GM18511 (cell line): ENCODE measurements around the gene USP10.

Source experiments
- ATAC-seq: cut with Tn5 transposase; IDR thresholded peaks from one replicate; pipeline ENCODE4 v1.9.1; 2021; ENCODE audit warnings: mild to moderate bottlenecking, moderate library complexity; ENCODE audit not compliant: unreplicated experiment

The USP10 gene

DNA sequence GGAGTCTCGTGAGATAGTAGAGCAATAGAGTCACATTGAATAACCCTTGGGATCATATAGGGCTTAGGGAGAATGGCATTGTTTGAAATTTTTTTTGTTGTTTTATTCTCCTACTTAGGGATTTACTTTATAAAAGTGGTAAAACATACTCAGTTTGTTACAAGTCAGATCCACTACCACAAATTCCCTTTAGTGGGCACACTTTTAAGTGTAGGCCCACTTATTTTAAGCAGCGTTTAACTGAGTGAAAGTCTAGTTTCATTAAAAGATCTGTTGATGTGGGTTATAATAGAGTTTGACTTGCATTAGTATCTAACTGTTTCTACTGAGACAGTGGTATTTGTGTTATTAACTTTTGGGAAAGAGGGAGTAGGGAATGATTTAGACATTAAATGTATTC is 49.3 kb downstream of the USP10 start:
- ATAC-seq, result no peak

DNA sequence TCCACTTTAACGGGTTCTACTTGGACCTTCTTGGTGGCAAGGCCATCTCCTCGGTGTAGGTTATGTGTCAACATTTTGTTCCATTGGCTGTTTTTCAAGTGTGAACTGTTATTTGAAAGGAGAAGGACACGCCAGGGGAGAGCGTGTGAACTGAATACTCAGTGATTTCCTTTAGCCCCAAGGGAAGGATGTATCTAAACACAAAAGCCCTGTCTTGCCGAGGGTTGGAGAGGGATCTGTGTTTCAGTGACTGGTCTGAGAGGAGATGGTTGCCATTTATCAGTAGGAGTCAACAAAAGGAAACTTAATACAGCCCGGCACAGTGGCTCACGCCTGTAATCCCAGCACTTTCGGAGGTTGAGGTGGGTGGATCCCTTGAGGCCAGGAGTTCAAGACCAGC is 50.0 kb downstream of the USP10 start:
- ATAC-seq, result no peak

DNA sequence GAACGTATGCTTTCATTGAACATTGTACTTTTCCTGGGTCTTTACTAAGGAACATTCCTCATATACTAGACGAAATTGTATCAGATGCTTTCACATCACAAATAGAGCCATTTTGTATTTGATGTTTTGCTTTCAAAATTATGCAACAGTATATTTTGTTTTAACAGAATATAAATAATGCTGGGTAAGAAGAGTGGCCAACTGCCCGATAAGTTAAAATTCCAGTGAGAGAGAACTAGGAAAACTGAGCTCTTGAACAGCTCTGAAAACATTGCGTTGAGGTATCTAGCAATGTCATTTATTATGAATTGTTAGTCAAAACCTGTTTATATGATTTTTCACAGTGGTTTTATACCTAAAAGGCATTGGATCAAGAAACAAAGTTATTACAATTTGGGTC is 50.8 kb downstream of the USP10 start:
- no peak for ATAC-seq

DNA sequence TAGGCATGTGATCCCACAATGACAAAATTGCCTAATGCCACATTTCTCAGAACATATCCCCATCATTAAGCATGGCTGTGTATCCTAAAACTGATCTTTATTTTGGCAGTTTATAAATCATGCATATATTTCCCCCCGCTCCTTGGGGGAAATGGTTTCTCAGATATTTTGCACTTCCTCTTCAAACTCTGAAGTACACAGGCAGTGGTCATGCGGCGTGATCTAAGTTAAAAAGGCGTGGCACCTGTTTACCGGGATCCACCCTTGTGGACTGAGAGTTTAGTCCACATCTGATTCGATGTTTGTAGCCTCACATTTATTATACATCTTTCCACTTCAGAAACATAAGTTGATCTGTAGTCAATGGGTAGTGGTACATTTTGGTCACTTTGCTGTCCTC is 51.4 kb downstream of the USP10 start:
- no peak for ATAC-seq

DNA sequence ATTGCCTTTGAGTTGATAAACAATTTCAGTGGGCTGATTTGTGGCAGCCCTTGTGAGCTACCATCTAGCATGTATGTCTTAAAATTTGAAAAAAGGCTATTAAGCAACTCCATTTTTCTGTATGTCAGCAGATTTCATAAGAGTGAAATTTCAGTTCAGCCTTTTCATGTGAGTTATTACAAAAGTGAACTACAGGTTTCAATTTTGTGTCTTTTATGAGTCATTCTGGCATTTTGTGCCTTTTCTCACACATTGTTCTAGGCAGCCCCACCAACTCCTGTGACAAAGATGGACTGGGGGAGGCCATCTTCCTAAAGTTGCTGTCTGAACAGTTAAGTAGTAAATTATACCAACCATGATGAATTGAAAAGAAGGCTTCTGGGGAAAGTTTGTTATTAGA is 52.1 kb downstream of the USP10 start:
- ATAC-seq, result peak; percentile 48

DNA sequence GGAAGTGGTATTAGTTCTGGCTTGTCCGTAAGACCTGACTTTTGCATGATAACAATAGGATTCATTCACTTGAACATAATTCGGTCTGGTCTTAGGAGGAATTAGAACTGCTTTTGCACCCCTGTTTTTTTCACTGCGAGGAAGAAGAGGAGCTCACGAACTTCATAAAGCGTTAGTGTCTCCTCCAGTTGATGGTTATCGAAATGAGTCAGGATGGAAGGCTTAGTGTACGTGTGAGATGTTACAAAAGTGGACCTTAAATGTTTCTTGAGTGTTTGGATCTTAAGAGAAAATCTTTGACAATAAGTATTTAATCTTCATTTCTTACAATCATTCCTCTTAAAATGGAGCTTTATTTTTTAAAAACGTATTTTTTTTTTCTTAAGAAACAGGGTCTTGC is 52.8 kb downstream of the USP10 start:
- ATAC-seq, result no peak

DNA sequence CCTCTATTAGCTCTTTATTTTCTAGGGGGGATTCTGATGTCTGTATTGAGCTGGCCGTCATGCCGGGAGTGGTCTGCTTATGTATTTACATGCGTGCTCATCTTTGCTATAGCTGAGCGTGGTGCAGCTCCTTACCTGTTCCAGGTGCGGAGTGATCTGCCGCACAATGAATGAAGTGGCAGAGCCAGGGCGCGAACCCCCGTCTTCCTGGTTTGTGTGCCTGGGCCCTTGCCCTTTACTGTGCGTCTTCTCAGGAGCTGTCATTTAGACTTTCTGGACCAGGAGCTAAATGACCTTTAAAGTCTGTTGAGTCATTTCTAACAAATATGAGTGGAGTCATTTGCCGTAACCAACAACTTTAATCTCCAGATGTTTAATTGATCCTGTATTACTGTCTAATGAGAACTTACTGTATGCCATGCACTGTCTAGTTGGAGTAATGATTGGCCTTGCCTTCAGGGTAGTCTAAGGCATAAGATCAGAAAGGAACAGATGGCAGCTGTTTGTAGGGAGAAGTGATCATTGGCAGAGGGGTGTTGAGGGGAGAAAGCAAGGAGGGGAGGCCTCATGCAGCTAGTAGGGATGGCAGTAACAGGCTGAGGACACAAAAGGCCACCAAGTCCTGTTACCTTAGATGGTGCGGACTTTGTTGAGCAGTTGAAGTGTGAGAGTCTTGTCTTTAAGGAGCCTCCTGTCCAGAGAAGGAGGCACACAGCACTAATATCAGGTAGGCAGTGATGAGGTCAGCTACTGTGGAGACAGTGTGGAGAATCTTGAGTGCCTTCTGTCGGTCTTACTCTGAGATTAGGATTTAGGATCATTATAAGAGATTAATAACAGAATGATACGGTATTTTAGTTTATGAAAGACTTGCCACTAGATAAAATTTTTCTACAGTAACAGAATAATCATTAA is 53.9 kb downstream of the USP10 start:
- ATAC-seq, result no peak

DNA sequence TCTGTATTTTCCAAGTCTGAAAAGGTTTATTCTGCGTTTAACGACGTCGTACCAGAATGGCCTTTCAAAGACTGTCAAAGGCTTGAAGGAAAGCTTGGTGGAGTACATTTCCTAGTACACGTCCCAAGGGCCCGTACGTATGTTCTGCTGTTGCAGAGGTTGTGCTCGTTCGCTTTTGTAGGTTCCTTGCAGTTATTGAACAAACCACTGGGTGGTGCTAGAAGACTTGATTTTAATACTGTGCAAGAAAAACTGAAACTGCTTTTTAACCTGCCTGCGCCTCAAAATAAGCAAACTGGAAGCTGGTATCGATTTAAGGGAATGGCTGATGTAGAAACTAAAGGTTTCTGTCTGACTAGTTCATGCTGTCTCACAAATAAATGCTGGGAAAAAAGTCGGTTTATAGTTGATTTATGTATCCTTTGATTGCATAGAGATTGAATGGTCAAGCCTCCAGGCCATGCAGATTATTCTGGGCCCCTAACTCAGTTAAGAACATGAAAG is 54.6 kb downstream of the USP10 start:
- ATAC-seq, result peak; percentile 58

DNA sequence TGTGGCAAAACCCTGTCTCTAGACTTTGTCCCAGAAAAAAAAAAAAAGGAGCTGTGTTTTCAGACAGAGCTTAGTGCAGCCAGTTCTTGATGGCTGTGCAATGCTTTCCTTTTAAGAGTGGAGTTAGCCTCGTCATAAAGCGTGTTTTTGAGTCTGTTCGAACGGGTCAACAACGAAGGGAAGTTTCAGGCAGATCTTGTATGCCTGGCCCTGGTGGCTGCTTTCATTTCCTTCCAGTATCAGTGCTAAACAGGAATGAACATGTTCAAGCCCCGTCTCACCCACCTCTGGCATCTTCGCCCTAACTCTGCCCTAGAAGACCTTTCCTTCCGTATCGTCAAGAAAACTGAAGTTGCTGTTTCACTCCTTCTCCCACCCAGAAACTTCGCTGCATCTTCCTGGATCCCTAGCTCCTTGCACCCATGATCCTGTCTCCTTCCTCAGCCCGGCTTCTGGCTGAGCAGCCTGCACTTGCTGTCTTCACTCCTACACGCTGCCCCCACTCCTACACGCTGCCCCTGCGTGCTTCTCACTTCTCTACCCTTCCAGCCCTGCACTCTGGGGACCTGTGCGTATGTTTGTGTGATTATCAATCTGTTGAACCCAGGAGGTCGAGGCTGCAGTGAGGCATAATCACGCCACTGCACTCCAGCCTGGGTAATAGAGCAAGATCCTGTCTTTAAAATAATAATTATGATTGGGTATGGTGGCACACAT is 55.3 kb downstream of the USP10 start:
- ATAC-seq, result no peak

DNA sequence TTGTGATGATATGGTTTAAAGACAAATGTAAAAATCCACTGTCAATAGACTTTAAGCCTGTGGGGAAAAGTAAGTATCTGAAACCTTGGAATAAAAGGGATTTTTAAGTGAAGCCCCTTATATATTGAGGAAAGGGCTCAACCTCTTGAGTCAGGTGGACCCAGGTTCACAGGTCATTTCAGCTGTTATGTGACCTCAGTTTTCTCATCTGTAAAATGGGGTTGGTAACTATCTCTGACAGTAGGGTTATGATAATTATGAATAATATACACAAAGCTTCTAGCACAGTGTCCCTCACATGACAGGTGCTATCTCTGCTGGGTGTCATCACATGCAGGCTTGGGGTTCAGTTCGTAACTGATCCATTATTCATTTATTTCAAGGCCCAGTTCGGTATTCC is 57.0 kb downstream of the USP10 start:
- ATAC-seq, result no peak

DNA sequence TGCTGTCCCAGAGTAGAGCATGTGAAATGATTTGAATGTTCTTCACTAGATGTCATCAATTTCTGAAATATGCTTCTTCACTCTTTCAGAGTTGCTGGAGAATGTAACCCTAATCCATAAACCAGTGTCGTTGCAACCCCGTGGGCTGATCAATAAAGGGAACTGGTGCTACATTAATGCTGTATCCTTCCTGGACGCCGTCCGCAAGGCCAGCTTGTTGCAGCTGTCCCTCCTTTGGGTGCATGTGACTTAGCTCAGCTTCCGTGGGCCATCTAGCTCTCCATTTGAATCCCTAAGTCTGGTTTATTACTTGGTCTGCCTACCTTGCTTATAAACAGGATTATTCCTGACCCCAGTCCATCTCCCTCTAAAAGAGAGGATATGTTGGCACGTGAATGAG is 58.8 kb downstream of the USP10 start:
- no peak for ATAC-seq

DNA sequence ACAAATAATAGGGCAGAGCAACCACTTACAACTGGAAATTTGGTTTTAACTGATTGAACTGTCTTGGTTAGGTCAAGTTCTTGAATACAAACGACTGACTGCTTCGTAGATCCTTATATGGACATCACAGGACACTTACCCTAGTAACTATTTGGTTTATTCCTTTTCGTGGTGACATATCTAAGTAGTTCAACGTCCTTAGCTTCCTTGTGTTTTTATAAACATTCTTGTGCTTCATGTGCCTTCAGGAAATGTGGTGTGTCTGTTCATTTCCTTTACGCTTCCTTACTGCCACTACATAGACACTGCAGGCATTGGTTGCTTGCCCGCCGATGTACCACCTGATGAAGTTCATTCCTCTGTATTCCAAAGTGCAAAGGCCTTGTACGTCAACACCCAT is 59.3 kb downstream of the USP10 start:
- no peak for ATAC-seq

DNA sequence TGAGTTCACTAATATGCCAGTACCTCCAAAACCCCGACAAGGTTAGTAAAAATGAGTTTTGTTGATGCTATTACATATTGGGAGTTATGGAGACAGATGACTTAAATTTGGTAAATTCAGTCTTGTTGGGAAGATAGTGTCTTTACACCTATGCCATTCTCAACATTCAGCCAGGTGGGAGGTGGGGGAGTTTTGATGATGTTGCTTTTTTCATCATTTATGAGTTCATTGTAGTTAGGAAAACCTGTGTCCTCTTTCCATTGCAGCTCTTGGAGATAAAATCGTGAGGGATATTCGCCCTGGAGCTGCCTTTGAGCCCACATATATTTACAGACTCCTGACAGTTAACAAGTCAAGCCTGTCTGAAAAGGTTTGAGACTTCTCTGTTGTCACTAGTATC is 60.1 kb downstream of the USP10 start:
- ATAC-seq, result no peak

DNA sequence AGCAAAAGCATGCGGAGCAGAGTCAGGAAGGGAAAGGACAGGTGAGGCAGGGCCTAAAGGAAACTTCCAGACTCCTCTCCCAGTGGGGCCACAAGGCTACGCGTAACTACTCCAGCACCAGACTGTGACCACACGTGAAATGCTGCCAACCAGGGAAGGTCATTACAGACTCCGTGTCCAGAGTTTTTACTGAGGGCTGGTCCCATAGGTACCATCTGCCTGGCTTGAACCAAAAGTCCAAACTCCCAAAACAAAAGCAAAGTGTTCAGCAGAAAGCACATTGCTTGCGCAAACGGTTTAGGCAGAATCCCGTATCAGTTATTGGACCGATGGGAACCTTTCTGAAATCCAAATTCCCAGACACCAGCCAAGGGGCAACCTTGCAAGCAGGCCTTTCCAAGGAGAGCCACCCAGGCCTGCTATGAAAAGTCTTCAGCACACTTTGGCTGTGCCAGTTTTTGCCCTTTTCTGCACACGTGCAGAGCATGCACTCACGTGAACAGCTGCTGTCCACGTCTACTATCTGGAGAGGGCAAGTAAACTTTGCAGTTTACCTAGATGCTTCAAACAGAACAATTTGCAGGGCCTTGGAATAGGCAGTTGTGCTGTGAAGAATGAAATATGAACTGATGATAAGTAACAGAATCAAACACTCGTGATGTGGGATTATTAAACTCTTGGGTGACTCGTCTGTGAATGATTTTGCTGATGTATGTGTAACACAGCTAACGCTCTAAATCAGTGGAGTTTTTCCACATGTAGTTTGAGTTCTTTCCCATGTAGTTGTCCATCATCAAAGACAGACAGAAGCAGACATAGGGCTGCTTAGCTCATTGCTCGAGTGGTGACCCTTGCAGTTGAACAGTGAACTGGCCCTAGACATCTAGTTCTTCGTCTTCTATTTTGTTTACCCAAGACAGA is 61.9 kb downstream of the USP10 start:
- no peak for ATAC-seq

DNA sequence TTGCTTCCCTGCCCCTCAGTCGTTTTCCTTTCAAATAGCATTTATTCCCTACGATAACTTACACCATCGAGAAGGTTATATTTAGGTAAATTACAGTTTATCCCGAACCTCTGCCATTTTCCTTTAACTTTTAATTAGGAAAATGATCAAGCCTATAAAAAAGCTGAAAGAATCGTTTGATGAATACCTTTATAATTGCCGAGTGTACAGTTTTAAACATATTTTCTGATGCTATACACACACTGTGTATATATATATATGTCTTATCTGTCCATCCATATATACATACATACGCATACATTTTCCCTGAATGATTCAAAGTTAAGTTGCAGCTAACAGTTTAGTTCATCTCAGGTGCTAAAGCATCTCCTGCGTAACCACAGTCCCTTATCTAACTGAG is 63.4 kb downstream of the USP10 start:
- no peak for ATAC-seq

DNA sequence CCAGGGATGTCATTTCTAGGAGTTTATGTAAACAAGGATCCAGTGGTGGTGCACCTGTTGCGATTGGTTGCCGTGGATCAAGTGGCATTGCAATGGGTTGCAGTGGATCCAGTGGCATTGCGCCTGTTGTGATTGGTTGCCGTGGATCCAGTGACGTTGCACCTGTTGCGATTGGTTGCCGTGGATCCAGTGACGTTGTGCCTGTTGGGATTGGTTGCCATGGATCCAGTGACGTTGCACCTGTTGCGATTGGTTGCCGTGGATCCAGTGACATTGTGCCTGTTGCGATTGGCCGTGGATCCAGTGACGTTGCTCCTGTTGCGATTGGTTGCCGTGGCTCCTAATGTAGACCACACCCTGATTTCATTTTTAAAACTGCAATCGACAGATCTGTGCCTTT is 63.8 kb downstream of the USP10 start:
- ATAC-seq, result no peak

DNA sequence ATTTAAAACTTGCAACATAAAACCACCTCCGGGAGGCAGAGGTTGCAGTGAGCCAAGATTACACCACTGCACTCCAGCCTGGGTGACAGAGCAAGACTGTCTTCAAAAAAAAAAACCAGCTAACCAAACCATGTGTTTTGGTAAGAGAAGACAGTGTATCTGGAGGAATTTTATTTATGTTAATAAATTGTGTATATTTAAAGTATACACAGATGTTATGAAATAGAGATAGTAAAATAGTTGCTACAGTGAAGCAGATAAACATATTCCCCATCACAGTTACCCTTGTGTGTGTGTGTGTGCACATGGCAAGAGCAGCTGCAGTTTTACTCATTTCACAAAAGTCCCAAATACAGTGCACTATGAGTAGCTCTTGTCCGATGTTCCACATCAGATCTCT is 65.2 kb downstream of the USP10 start:
- ATAC-seq, result no peak

DNA sequence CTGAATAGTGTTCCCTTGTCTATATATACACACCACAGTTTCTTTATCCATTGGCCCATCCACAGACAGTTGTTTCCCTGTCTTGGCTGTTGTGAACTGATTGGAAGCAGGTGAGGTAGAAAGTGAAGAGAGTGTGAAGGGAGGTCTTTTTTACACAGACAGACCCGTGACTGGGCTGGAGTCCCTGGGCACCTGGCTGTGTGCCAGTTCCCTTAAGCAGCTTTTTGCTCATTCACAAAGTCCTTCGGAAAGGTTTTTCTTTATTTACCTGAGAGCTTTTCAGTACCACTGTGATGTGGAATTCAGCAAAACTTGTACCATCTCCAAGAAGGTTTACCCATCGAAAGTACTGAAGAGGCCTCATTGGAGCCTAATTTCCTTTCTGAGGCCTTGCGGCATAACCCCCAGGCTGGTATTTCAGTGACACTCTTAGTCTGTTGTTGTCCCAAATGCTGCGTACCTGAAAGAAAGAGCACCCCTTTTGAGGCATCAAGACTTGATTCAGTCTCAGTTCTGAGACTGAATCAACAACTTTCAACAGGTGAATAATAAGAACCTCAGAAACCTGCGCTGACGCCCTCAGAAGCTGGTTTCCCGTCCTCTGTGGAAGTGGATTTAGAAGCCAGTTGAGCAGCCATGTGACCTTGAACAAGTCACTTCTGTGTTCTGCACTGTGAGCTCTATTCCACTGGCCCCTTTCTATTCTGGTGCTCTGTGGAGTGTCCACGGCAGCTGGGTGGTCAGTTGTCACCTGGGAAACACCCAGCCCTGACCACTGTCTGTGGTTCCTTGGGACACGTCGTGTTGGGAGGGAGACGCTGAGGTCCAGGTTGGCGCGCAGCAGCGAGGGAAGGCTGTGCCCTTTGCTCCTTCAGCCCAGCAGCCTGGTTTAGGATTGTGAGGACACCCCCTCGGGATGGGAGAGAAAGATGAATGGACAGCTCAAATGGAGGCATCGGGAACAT is 66.1 kb downstream of the USP10 start:
- no peak for ATAC-seq

DNA sequence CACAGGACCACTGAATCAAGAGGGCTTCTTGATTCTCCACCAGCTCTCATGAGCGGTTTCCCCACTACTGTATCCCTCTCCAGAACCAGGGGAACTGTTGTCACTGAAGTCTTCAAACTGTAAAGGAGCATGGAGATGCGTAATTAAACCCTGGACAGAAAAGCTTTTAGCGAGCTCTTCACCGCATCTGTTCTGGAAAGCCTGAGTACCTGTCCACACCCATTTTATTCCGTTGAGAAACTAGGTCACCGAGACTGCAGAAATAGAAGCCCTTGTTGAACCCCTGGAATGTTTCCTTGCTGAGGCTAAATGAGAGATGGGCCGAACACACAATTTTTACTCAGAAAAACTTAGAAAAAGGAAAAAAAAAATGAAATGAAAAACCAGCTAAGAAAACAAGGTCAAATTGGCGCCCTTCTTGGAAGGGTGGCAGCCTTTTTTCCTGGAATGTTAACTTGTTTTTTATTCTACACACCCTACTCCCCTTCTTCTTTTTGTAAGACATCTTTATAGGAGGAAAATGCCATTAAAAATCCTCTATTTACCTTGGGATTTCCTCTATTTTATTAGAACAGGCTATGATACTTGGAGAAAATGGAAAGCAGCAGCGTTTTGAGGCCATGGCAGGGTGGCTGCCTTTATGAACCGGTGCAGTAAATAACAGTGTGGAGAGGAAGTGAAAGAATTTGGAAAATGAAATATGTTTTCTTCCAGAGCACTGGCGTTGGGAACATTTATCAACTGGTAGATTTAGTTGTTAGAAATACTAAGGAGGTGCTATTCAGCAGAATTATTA is 67.4 kb downstream of the USP10 start:
- no peak for ATAC-seq
